H1 (cell line): Measurements from ENCODE around the gene TGIF1.

Experiments
- CEBPB ChIP-seq: IDR thresholded peaks from 2 replicates; pipeline ENCODE4 v1.6.1; 2012; ENCODE audit warnings: low read depth, low read length
- CTCF ChIP-seq, 3 experiments: IDR thresholded peaks; 1 replicate in 2 of 3; 2 replicates in 1 of 3; pipeline versions ENCODE4 v1.5.1 to v1.6.1; 2011; ENCODE audit warnings: low read length in 3 of 3, mild to moderate bottlenecking in 3 of 3, inconsistent platforms in 2 of 3, low read depth in 1 of 3, moderate library complexity in 1 of 3; ENCODE audit not compliant: insufficient read depth in 1 of 3; ENCODE audit errors: control extremely low read depth in 1 of 3
- EZH2 ChIP-seq: fragments of 200-600 bp; sonication (generic); IDR thresholded peaks from 2 replicates; pipeline ENCODE4 v1.7.1; 2012; ENCODE audit warnings: low read depth, mild to moderate bottlenecking, moderate library complexity, low read length, inconsistent platforms; ENCODE audit not compliant: severe bottlenecking
- GABPA ChIP-seq: IDR thresholded peaks from 2 replicates; pipeline ENCODE4 v1.6.1; 2011; ENCODE audit warnings: mild to moderate bottlenecking, low read length, moderate library complexity, borderline replicate concordance; ENCODE audit not compliant: insufficient read depth
- JUND ChIP-seq: IDR thresholded peaks from 2 replicates; pipeline ENCODE4 v1.6.1; 2011; ENCODE audit warnings: mild to moderate bottlenecking, improper control_type of control experiment, low read length
- NRF1 ChIP-seq: IDR thresholded peaks from 2 replicates; pipeline ENCODE4 v1.6.1; 2011; ENCODE audit warnings: mild to moderate bottlenecking, low read depth, low read length, improper control_type of control experiment
- POLR2A ChIP-seq, 2 experiments: IDR thresholded peaks; 1 replicate in 1 of 2; 2 replicates in 1 of 2; pipeline ENCODE4 v1.6.1; 2011; ENCODE audit warnings: low read depth in 2 of 2, low read length in 2 of 2, mild to moderate bottlenecking in 2 of 2; ENCODE audit errors: control extremely low read depth in 1 of 2
- POLR2AphosphoS5 ChIP-seq: IDR thresholded peaks from 2 replicates; pipeline ENCODE4 v1.6.1; 2011; ENCODE audit warnings: low read depth, low read length
- RBBP5 ChIP-seq: IDR thresholded peaks from 2 replicates; pipeline ENCODE4 v1.7.1; 2012; ENCODE audit warnings: low read depth, mild to moderate bottlenecking, inconsistent platforms, low read length, moderate library complexity, borderline replicate concordance
- RFX5 ChIP-seq: IDR thresholded peaks from 2 replicates; pipeline ENCODE4 v1.6.1; 2011; ENCODE audit warnings: low read depth, low read length, improper control_type of control experiment, borderline replicate concordance
- TEAD4 ChIP-seq: IDR thresholded peaks from 2 replicates; pipeline ENCODE4 v1.6.1; 2012; ENCODE audit warnings: low read depth, low read length, inconsistent platforms, mixed read lengths
- TF ChIP-seq, protein P1 (sequence below): IDR thresholded peaks from 2 replicates; pipeline ENCODE4 v1.6.1; 2012; ENCODE audit warnings: low read length, inconsistent platforms

DNA sequence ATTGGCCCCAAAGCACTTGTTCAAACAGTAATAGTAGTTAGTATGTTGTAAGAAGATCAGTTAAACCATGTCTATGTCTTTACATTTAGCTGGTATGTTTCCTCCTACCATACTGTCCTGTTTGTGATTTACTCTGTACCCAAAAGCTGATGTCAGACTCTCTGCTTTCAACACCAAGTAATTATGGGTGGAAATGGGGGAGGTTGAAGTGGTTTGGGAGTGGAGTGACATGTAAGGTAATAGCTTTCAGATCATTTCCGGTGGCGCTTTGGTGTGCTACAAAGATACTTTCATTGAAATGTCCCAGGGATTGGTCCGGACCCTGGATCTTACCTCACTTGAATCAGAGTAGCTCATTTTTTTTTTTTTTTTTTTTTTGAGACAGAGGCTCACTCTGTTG lies 39.7 kb upstream of the TGIF1 start:
- TF ChIP-seq POLR2AphosphoS5 (no peak), RFX5 (no peak), CTCF (IDR thresholded peaks at IDR 0.05; ENCODE audit: control extremely low read depth in 1 of 3, insufficient read depth in 1 of 3, low read depth in 1 of 3, low read length in 3 of 3) (no peak), JUND (no peak), GABPA (no peak), RBBP5 (no peak), POLR2A (IDR thresholded peaks at IDR 0.05; ENCODE audit: control extremely low read depth in 1 of 2, low read depth in 2 of 2, low read length in 2 of 2) (no peak), EZH2 (no peak), TEAD4 (no peak), CEBPB (no peak), NRF1 (no peak)
- TF ChIP-seq, protein P1, sequence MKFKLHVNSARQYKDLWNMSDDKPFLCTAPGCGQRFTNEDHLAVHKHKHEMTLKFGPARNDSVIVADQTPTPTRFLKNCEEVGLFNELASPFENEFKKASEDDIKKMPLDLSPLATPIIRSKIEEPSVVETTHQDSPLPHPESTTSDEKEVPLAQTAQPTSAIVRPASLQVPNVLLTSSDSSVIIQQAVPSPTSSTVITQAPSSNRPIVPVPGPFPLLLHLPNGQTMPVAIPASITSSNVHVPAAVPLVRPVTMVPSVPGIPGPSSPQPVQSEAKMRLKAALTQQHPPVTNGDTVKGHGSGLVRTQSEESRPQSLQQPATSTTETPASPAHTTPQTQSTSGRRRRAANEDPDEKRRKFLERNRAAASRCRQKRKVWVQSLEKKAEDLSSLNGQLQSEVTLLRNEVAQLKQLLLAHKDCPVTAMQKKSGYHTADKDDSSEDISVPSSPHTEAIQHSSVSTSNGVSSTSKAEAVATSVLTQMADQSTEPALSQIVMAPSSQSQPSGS, result no peak
